ENCODE measurements around the gene SEZ6. TPM values are rescaled to one million over a fixed set of nuclear protein-coding genes. Genes with fewer than 3 reads are reported as not detected.

Gene SEZ6, protein sequence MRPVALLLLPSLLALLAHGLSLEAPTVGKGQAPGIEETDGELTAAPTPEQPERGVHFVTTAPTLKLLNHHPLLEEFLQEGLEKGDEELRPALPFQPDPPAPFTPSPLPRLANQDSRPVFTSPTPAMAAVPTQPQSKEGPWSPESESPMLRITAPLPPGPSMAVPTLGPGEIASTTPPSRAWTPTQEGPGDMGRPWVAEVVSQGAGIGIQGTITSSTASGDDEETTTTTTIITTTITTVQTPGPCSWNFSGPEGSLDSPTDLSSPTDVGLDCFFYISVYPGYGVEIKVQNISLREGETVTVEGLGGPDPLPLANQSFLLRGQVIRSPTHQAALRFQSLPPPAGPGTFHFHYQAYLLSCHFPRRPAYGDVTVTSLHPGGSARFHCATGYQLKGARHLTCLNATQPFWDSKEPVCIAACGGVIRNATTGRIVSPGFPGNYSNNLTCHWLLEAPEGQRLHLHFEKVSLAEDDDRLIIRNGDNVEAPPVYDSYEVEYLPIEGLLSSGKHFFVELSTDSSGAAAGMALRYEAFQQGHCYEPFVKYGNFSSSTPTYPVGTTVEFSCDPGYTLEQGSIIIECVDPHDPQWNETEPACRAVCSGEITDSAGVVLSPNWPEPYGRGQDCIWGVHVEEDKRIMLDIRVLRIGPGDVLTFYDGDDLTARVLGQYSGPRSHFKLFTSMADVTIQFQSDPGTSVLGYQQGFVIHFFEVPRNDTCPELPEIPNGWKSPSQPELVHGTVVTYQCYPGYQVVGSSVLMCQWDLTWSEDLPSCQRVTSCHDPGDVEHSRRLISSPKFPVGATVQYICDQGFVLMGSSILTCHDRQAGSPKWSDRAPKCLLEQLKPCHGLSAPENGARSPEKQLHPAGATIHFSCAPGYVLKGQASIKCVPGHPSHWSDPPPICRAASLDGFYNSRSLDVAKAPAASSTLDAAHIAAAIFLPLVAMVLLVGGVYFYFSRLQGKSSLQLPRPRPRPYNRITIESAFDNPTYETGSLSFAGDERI
- not detected in 2 replicates for total RNA-seq

DNA sequence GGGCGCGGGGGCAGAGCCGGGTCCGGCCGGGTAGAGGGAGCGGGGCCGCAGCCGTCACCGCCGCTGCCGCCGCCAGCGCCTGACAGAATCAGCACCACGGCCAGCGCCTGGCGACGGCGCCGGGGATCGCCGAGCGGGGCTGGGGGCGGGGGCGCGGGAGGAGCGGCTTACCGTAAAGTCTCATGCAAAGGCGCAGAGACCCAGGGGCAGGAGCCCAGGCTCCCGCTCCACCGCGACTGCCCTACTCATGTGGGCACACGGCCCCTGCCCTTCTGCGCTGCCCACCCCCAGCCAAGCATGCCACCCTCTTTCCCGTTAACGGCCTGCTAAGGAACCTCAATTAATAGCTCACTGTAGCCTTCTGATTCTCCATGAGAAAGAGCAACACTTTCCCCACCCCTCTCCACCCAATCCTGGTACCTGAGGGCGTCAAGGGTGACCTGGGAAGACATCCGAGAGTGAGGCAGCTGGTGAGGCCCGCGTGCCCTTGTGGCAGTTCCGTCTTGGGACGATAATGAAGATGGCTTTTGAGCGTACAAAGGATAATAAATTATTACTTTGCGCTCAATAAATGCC lies at the start of gene SEZ6:
SEZ6 (minus strand) TSS at position 98 of the 576 bp plus-strand sequence. CDS start 164 bp downstream, outside the sequence.

DNA sequence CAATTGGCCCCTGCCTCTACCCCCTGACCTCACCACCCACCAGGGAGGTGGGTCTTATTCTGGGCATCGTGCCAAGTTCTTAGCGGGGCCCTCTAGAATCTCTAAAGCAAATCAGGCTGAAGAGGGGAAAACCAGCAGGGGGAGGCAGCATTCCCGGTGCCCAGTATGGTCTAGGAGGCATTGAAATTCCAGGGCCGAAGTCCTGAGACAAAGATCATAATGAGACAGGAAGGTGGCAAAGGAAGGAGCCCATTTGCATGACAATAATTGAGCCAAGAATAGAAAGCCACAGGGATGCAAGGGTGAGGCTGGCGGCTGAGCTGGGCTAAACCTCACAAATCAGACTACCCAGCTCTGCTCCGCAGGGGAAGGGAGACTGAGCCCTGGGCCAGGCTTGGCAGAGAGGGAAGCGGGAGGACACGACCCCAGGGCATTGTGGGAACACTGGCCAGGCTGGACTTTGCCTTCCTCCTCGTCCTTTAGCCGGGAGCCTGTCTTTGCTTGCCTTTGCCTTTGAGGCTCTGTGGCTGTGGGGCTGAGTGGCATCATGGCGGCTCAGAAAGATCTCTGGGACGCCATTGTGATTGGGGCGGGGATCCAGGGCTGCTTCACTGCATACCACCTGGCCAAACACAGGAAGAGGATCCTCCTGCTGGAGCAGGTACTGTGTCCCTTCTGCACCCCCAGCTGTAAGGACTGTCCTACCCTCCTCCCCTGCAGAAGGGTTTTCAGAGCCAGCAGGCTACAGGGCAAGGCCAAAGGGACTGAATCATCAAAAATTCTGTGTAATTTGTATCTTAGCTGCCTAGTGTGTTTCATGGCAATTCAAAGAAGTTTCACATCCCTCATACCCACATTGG lies 37.1 kb upstream of the SEZ6 start, which contains the start of gene PIPOX:
PIPOX (plus strand) TSS at position 463 of the 860 bp plus-strand sequence; CDS start at position 548, 85 bp downstream.

DNA sequence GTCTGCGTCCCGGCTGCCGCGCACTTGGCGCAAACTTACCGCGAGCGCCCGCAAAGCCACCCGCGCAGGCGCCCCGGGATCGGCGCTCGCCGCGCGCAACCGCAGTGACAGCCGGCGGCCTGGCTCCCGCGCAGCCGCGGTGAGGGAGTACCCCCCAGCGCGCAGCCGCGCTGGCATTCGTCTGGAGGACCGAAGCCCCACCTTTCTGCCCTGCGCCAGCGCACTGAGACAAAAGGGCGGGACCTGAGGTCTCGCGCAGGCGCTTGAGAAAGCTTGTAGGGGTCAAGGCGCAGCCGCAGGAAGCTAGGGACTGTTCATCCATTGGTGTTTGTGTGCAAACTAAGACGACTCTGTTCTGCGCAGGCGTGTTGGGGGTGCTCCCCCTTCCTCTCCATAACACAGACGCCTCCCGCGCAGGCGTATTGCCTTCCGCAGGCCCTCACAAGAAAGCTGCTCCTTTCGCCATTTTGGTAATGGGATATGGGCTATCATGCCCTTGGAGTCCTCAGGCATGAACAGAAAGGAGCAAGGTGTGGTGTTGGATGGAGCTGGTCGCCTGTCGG lies 54.3 kb downstream of the SEZ6 start, which contains the start of gene PHF12:
PHF12 (minus strand) TSS at position 91 of the 563 bp plus-strand sequence. CDS start 558 bp downstream, outside the sequence.

Other genes with a start within 250 kb of the SEZ6 start
- 12.7 and 16.0 TPM in 2 replicates for gene FAM222B, start 163.2 kb downstream of the SEZ6 start, total RNA-seq
- 80.0 and 89.4 TPM in 2 replicates for gene ERAL1, start 151.0 kb downstream of the SEZ6 start, total RNA-seq
- gene FLOT2, start 108.3 kb downstream of the SEZ6 start, total RNA-seq, result 108 and 119 TPM in 2 replicates
- 4.8 and 4.9 TPM in 2 replicates for gene DHRS13, start 103.0 kb downstream of the SEZ6 start, total RNA-seq
- 15.9 and 23.8 TPM in 2 replicates for gene PHF12, start 54.5 kb downstream of the SEZ6 start, total RNA-seq
- gene PIPOX, start 37.1 kb upstream of the SEZ6 start, total RNA-seq, result 0.05 and 0.40 TPM in 2 replicates
- 9.9 and 14.2 TPM in 2 replicates for gene MYO18A, start 174.4 kb upstream of the SEZ6 start, total RNA-seq
- not detected in 2 replicates for gene CRYBA1, start 240.8 kb upstream of the SEZ6 start, total RNA-seq